A549 treated with Hydrocortisone at 1 μM for 4 hours (cell line): Measurements from ENCODE around the gene PCDHGA2. TPM values are rescaled to one million over a fixed set of nuclear protein-coding genes. Genes with fewer than 3 reads are reported as not detected.

Experiments used
- total RNA-seq: library from RNA; stranded (reverse); fragments of 200-300 nt; extraction: Qiagen RNA extraction; gene quantifications from 5 replicates; pipeline ENCODE4 v1.2.3, GENCODE V29; 2022

PCDHGA2 gene
- total RNA-seq, 1 experiment from 2014 or later, result 0.58 TPM

Other genes with a start within 250 kb of the PCDHGA2 start
- gene PCDHB2, start 244.1 kb upstream of the PCDHGA2 start, total RNA-seq, result 3.1 to 3.9 TPM (median 3.4 TPM) in 5 replicates
- gene PCDHB3, start 238.3 kb upstream of the PCDHGA2 start, total RNA-seq, result 0.03 to 0.07 TPM in 2 of 5 replicates, not detected in the others
- gene PCDHB4, start 216.9 kb upstream of the PCDHGA2 start, total RNA-seq, result 0.06 to 0.10 TPM (median 0.07 TPM) in 3 of 5 replicates, not detected in the others
- gene PCDHB5, start 203.6 kb upstream of the PCDHGA2 start, total RNA-seq, result 1.1 to 1.8 TPM (median 1.6 TPM) in 5 replicates
- gene PCDHB6, start 188.7 kb upstream of the PCDHGA2 start, total RNA-seq, result 0.84 to 1.1 TPM (median 1.0 TPM) in 5 replicates
- not detected in 5 replicates for gene PCDHB7, start 166.1 kb upstream of the PCDHGA2 start, total RNA-seq
- gene PCDHB8, start 161.0 kb upstream of the PCDHGA2 start, total RNA-seq, result 0.13 to 0.36 TPM (median 0.30 TPM) in 5 replicates
- 0.05 to 0.08 TPM (median 0.05 TPM) in 4 of 5 replicates, not detected in the other for gene PCDHB16, start 156.4 kb upstream of the PCDHGA2 start, total RNA-seq
- gene PCDHB9, start 151.6 kb upstream of the PCDHGA2 start, total RNA-seq, result 0.03 TPM in 1 of 5 replicates, not detected in the others
- gene PCDHB10, start 146.4 kb upstream of the PCDHGA2 start, total RNA-seq, result 0.03 to 0.06 TPM (median 0.05 TPM) in 3 of 5 replicates, not detected in the others
- 0.03 to 0.08 TPM (median 0.06 TPM) in 5 replicates for gene PCDHB11, start 139.1 kb upstream of the PCDHGA2 start, total RNA-seq
- gene PCDHB12, start 130.0 kb upstream of the PCDHGA2 start, total RNA-seq, result 0.06 TPM in 1 of 5 replicates, not detected in the others
- 0.06 to 0.09 TPM (median 0.09 TPM) in 4 of 5 replicates, not detected in the other for gene PCDHB13, start 124.8 kb upstream of the PCDHGA2 start, total RNA-seq
- 0.06 to 0.10 TPM (median 0.08 TPM) in 5 replicates for gene PCDHB14, start 115.4 kb upstream of the PCDHGA2 start, total RNA-seq
- 0.03 to 0.14 TPM (median 0.06 TPM) in 5 replicates for gene PCDHB15, start 93.4 kb upstream of the PCDHGA2 start, total RNA-seq
- not detected in 5 replicates for gene SLC25A2, start 34.7 kb upstream of the PCDHGA2 start, total RNA-seq
- gene TAF7, start 18.0 kb upstream of the PCDHGA2 start, total RNA-seq, result 60.4 to 85.3 TPM (median 69.6 TPM) in 5 replicates
- 0.22 to 0.38 TPM (median 0.31 TPM) in 5 replicates for gene PCDHGA1, start 8.2 kb upstream of the PCDHGA2 start, total RNA-seq
- gene PCDHGA3, start 5.1 kb downstream of the PCDHGA2 start, total RNA-seq, result not detected in 5 replicates
- gene PCDHGB1, start 11.3 kb downstream of the PCDHGA2 start, total RNA-seq, result 1.3 to 2.2 TPM (median 1.6 TPM) in 5 replicates
- gene PCDHGA4, start 16.3 kb downstream of the PCDHGA2 start, total RNA-seq, result 0.06 to 0.16 TPM (median 0.12 TPM) in 4 of 5 replicates, not detected in the other
- 0.05 to 0.13 TPM (median 0.11 TPM) in 4 of 5 replicates, not detected in the other for gene PCDHGB2, start 21.2 kb downstream of the PCDHGA2 start, total RNA-seq
- 0.10 to 0.23 TPM (median 0.13 TPM) in 5 replicates for gene PCDHGA5, start 25.4 kb downstream of the PCDHGA2 start, total RNA-seq
- gene PCDHGB3, start 31.5 kb downstream of the PCDHGA2 start, total RNA-seq, result 0.20 to 0.25 TPM (median 0.21 TPM) in 5 replicates
- 0.14 to 0.26 TPM (median 0.20 TPM) in 5 replicates for gene PCDHGA6, start 35.1 kb downstream of the PCDHGA2 start, total RNA-seq
- gene PCDHGA7, start 44.0 kb downstream of the PCDHGA2 start, total RNA-seq, result 0.57 to 1.2 TPM (median 0.76 TPM) in 5 replicates
- gene PCDHGB4, start 48.9 kb downstream of the PCDHGA2 start, total RNA-seq, result 0.56 to 1.1 TPM (median 0.85 TPM) in 5 replicates
- gene PCDHGA8, start 53.9 kb downstream of the PCDHGA2 start, total RNA-seq, result 0.02 to 0.05 TPM (median 0.05 TPM) in 3 of 5 replicates, not detected in the others
- 2.0 to 2.6 TPM (median 2.3 TPM) in 5 replicates for gene PCDHGB5, start 59.2 kb downstream of the PCDHGA2 start, total RNA-seq
- gene PCDHGA9, start 64.0 kb downstream of the PCDHGA2 start, total RNA-seq, result 0.05 to 0.07 TPM (median 0.07 TPM) in 4 of 5 replicates, not detected in the other
- gene PCDHGB6, start 69.3 kb downstream of the PCDHGA2 start, total RNA-seq, result 0.05 to 0.18 TPM (median 0.10 TPM) in 5 replicates
- 0.02 to 0.03 TPM (median 0.02 TPM) in 3 of 5 replicates, not detected in the others for gene PCDHGA10, start 74.2 kb downstream of the PCDHGA2 start, total RNA-seq
- gene PCDHGB7, start 78.9 kb downstream of the PCDHGA2 start, total RNA-seq, result 0.02 to 0.08 TPM (median 0.07 TPM) in 5 replicates
- 0.02 to 0.06 TPM (median 0.02 TPM) in 3 of 5 replicates, not detected in the others for gene PCDHGA11, start 82.3 kb downstream of the PCDHGA2 start, total RNA-seq
- gene PCDHGA12, start 91.7 kb downstream of the PCDHGA2 start, total RNA-seq, result 0.03 TPM in 2 of 5 replicates, not detected in the others
- 5.3 to 6.9 TPM (median 6.2 TPM) in 5 replicates for gene PCDHGC3, start 137.2 kb downstream of the PCDHGA2 start, total RNA-seq
- gene PCDHGC4, start 146.3 kb downstream of the PCDHGA2 start, total RNA-seq, result not detected in 5 replicates
- 0.02 TPM in 1 of 5 replicates, not detected in the others for gene PCDHGC5, start 150.3 kb downstream of the PCDHGA2 start, total RNA-seq